GM19240 (cell line): ENCODE data around the gene PRMT6.
"Not testable (repeated sequence)": the region's sequence is repeated elsewhere in the genome, so short reads cannot be mapped to it uniquely, and the experiment has no call there.

ENCODE experiments used
- DNase-seq: peaks from one replicate; pipeline ENCODE4 v3.0.0; 2011; ENCODE audit warnings: low spot score; ENCODE audit not compliant: insufficient read length

The PRMT6 gene

GRCh38 chr1:107093395-107093794, 36.9 kb downstream of the PRMT6 start:
- not testable (repeated sequence) for DNase-seq

- no peak for DNase-seq
Observed at GRCh38 chr1:107095647-107096046, 39.2 kb downstream of the PRMT6 start.

DNA sequence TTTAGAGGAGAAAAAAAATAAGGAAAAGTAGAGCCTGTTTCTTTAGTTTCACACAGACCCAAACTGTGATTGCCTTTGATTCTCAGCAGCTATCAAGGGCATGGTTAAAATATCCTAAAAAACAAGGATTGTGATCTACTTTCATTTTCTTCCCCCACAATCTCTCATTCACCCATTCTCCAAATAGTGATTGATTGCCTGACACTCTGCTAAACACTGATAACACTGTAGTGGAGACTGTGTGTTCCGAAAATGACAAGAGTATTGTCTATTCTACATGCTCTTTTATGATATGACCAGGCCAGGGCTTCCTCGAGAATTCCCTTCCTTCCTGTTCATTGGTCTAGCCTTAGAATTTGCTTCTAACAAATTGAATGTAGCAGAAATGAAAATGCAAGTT, 40.2 kb downstream of the PRMT6 start:
- no peak for DNase-seq

- no peak for DNase-seq
Observed at GRCh38 chr1:107098961-107099360, 42.5 kb downstream of the PRMT6 start.

GRCh38 chr1:107100331-107100984, 44.0 kb downstream of the PRMT6 start:
- DNase-seq: no peak

- no peak for DNase-seq
Observed at GRCh38 chr1:107105914-107106313, 49.4 kb downstream of the PRMT6 start.
